NCI-H2029 treated with DMSO at 0.1 percent for 48 hours (cell line): ENCODE data around the gene POLD4.

Source experiments
- DNase-seq: peaks from one replicate; lab custom pipeline; 2025; lab: John Stamatoyannopoulos, UW

The POLD4 gene

DNA sequence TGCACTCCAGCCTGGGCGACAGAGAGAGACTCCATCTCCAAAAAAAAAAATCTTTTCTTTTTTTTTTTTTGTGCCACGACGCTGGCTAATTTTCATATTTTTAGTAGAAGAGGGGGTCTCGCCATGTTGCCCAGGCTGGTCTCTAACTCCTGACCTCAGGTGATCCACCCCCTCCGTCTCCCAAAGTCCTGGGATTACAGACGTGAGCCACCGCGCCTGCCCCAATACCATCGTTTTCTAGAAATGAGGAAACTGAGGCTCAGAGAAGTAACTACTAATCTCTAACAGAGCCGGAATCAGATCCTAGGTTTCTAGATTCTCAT is 36.5 kb downstream of the POLD4 start:
- DNase-seq, result no peak

DNA sequence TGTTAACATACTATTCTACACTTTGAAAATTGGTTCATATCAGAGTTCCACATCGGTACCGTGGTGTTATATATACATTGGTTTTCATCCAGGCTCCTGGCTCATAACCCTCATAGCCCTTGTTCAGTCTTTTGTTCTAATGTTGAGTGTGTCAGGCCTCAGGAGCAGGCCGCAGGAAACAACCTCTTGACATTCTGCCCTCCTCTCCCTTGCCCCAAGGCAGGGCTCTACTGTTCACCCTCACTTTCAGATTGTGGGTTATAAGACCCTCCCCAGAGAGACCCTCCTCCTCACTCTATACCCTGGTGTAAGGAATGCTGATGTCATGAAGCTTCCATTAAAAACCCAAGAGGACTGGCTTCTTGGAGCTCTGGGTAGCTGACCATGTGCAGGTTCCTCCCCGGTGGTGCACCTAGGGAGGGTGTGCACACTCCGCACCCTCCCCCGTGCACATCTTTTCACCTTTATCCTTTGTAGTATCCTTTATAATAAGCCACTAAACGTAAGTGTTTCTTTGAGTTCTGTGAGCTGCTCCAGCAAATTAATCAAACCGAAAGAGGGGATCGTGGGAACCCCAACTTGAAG is 37.9 kb downstream of the POLD4 start:
- DNase-seq, result peak; percentile 24

DNA sequence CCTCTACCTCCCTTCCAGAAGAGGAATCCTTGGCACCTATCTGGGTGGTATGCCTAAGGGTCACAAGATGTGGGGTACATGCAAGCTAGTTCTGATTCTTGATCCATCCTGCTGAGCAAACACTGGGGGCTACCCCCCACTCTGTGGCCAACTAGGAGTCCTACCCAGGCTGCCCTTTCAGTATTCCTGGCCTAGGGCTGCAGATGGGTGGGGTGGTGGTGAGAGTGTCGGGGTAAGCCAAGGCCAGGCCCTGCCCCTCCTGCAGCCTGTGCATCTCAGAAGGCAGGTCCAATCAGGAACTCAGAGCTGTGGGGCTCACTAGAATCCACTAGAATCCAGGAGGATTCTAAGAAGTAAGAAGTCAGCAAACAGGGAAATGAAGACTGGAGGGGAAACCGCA is 39.1 kb downstream of the POLD4 start:
- no peak for DNase-seq

DNA sequence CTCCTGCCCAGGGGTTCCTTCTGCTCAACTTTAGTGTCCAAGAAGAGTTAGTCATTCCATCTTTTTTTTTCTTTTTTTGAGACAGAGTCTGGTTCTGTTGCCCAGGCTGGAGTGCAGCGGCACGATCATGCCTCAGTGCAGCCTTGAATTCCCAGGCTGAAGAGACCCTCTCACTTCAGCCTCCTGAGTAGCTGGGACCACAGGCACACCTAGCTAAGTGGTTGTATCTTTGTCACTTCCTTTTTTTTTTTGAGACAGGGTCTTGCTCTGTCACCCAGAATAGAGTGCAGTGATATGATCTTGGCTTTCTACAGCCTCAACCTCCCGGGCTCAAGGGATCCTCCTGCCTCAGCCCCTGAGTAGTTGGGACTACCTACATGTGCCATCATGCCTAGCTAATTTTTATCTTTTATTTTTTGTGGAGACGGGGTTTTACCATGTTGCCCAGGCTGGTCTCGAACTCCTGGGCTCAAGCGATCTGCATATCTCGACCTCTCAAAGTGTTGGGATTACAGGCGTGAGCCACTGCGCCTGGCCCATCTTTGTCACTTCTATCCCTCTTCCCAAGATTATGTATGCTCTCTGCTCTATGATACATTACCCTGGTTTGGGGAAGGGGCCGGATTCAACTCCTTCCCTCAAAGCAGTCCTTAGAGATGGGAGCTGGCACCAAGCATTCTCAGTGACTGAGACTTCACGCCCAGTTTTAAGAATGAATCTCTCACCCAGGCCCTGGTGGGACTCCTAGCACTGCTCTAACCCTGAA is 40.0 kb downstream of the POLD4 start:
- no peak for DNase-seq

DNA sequence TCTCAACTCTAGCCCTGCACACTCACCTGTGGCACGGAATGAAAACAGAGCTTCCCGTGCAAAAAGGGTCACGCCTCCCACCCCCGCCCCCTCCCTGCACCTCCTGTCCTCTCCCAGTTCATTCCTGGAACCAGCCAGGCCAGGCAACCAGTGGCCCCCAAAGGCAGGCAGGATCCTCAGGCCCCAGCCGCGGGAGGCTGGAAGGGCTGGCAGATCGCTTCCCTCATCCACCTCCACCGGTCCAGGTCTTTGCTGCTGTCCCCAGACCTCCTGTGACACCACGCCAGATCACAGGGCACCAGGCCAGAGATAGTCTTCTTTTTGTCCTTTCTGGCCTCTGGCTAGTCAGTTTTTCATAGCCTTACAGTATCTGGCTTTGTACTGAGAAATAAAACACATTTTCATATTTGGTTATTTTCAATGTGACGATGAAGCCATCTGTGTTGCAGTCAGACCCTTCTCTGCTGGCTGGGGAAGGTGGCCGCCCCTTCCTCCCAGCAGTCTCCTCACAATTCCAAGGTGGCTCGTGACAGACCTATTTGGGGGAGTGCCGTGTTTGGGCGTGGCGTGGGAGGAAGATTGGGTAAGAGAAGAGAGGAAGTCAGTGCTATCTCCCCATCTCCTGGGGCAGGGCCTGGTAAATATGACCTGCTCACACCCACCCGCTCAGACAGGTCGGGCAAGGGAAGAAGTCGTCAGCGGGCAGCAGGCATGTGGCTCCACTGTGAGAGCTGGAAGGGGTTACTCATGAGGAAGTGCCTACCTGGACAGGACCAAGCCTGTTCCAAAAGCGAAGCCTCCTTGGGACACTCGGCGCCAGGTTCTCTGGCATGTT is 40.9 kb downstream of the POLD4 start:
- no peak for DNase-seq

DNA sequence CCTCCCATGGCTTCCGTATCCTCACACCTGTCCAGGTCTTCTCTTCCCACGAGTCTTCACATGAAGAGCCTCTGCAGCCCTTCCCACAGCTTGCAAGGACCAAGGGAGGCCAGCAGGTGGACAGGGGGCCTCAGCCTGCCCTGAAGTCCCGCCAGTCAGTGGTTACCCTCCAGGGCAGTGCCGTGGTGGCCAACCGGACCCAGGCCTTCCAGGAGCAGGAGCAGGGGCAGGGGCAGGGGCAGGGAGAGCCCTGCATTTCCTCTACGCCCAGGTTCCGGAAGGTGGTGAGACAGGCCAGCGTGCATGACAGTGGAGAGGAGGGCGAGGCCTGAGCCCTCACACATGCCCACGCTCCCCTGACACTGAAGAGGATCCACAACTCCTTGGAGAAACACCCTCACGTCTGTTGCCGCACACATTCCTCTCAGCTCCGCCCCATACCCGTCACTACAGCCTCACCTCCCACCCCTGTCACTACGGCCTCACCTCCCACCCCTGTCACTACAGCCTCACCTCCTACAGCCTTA is 41.7 kb downstream of the POLD4 start:
- no peak for DNase-seq

DNA sequence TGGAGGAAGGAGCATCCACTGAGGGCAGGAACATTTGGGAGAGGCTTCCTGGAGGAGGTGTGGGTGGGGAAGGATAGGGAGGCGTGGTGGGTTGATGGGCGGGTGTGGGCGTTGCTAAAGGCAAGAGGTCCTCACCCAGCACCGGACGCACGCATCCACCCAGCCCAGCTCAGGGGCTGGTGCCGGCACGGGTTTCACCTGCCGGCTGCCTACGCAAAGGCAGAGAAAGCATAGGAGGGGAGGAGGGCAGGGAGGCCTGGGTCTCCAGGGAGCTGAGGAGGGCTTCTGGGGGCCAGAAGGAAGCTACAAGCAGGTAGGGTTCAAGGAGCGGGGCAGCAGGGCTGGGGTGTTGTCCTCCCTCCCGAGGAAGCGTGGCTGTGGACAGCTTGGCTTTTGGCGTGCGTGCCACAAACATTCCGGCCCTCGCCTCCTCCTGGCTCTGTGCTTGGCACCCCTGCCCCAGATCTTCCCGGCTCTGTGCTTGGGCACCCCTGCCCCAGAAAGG is 42.2 kb downstream of the POLD4 start:
- no peak for DNase-seq

DNA sequence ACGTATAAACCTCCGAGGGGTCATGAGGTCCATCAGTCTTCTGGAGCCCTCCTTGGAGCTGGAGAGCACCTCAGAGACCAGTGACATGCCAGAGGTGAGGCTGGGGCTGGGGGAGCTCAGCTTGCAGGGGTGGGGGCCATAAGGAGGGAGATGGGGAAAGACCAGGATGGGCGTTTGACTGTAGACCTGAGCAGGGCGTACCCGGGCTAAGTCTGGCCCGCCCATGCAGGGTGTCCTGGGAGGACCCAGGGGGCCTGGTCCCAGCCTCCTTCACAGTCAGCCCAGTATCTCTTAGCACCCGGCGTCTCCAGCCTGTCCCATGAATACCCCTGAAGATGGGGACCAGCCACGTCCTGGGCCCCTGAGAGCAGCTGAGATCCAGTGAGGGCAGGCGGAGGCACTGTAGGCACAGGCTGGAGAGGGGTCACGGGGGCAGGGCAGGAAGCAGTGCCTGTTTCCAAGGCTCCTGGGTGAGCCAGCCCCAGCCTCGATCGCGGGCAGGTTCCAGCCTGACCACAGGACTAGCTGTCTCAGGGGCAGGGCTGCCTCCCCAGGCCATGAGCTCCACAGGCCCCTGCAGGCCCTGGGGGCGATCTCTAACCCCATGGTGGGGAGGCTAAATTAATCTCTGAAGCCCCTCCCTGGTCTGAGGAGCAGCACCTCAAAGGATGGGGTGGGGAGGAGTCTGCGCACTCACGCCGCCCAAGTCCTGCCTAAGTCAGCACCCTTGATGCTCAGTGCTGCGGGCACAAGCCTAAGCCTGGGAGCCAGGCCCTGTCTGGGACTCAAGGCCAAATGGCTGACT is 42.9 kb downstream of the POLD4 start:
- DNase-seq, result no peak

DNA sequence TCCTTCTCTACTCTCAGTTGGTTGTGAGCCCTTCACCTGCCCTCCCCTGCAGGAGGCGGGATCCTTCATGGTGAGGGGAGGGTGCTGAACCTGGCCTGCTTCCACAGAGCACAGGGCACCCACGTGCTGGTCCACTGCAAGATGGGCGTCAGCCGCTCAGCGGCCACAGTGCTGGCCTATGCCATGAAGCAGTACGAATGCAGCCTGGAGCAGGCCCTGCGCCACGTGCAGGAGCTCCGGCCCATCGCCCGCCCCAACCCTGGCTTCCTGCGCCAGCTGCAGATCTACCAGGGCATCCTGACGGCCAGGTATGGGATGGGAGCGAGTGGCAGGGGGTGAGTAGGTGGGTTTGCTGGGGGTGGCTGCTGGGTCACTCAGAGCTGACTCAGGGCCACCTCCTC is 43.7 kb downstream of the POLD4 start:
- DNase-seq, result no peak

DNA sequence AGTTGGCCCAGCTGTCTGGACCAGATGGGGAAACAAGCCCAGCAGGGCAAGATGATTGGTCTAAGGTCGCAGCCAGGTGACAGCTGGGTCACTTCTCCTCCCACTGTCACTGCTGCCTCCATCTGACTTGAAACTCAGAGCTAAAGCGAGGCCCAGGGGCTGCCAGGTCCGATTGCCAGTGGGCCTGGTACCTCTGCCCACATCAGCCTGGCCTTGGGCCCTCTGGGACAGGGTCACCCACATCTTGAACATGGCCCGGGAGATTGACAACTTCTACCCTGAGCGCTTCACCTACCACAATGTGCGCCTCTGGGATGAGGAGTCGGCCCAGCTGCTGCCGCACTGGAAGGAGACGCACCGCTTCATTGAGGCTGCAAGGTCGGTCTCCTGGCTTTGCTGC is 44.2 kb downstream of the POLD4 start:
- DNase-seq, result no peak

DNA sequence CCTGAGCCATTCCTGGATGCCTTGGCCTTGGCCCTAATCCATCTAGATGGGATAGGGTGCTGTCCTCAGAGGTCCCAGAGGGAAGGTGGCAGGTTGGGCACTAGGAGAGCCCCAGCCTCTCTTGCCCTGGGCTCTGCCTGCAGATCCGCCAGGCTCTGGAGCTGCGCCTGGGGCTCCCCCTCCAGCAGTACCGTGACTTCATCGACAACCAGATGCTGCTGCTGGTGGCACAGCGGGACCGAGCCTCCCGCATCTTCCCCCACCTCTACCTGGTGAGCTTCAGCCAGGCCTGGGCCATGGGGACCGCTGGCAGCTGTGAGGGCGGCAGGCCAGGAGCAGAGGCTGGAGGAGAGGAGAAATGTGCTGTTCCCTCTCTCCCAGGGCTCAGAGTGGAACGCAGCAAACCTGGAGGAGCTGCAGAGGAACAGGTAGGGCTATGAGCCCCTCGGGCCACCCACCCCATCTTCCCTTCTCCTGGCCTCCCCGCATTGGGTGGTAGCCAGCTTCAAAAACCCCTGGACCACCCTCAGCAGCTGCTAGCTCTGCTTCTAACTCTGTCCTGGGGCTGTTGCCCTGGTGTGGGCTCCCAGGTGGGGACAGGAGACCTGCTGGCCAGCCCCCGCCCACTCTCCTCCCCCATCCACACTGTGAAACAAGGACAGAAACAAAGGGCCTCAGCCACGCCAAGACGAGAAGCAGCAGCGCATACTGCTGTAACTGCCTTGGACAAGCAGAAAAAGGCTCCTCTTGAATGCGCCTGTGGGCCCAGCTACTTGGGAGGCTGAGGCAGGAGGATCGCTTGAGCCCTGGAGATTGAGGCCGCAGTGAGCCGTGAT is 45.1 kb downstream of the POLD4 start:
- no peak for DNase-seq

DNA sequence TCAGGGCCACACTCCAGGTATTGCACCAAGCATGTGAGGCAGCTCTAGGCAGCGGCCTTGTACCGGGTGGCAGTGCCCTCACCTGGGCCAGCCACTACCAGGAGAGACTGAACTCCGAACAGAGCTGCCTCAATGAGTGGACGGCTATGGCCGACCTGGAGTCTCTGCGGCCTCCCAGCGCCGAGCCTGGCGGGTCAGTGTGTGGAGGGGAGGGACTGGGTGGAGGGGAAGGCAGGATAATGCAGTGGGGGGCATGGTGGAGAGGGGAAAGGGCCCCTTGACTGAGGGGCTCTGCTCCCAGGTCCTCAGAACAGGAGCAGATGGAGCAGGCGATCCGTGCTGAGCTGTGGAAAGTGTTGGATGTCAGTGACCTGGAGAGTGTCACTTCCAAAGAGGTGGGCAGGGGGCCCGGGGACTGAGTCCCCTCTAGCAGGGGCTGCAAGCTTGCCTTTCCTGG is 45.8 kb downstream of the POLD4 start:
- DNase-seq, result no peak

DNA sequence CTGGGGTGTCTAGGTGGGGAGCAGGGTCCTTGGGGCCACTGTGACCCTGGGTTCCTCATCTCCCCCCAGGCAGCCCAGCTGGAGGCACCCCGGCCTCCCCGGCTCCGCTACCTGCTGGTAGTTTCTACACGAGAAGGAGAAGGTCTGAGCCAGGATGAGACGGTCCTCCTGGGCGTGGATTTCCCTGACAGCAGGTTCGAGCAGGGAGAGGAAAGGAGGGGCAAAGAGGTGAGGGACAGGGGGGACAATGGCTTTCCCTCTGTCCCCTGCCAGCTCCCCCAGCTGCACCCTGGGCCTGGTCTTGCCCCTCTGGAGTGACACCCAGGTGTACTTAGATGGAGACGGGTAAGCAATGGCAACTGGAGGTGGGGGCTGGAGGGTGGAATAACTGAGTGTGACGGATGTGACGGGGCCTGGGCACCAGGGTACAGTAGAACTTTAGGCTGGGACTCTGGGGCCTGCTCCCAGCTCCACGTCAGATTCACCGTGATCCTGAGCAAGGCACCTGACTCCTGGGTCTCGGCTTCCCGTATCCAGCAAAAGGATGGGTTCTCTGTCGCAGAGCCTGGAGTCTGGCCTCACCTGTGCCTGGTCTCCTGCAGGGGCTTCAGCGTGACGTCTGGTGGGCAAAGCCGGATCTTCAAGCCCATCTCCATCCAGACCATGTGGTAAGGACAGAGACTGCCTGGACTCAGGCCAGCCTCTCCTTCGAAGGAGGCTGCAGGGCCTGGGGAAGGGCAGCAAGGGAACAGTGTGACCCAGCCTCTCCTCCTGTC is 46.4 kb downstream of the POLD4 start:
- DNase-seq, result no peak

DNA sequence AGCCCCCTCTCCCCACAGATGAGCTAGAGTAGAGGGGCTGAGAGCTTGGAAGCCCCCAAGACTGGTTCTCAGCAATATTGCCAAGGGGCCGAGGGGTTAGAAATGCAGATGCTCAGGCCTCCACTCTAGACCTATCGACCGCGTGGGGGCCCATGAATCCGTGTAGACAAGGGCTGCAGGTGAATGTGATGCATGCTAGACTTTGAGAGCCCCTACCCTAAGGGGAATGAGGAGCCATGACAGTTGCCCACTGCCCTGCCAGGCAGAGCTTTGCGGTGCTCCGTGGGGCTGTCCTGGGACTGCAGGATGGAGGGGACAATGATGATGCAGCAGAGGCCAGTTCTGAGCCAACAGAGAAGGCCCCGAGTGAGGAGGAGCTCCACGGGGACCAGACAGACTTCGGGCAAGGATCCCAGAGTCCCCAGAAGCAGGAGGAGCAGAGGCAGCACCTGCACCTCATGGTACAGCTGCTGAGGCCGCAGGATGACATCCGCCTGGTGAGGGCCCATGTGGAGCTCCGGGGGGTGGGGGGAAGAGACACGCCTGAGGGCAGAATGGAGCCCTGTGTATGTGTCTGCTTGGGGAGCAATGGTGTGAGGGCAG is 48.7 kb downstream of the POLD4 start:
- no peak for DNase-seq

DNA sequence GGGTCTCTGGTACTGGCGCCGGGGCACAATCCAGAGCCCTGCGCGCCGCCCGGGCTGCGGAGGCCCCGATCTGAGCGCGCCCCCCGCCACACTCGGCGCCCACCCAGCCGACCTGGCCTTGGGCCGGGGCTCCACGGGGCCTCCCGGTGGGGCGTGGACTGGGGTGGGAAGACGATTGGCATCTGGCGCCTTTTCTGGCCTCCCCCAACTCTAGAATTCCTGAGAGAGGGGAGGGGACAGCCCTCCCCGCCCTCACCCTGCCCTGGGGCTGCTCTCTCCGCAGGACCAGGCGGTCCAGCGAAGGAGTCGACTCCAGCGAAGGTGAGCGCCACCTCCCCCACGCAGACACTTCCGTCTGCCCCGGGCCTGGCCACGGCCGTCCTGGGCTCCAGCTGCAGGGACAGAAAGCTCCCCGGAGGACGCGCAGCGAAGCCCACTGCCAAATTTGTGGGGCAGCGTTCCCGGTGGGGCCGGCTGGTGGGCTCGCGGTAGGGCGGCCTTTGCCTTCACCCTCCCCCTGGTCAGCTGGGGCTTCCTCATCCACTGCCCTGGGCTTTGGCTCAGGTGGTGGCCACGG is 49.4 kb downstream of the POLD4 start:
- no peak for DNase-seq

DNA sequence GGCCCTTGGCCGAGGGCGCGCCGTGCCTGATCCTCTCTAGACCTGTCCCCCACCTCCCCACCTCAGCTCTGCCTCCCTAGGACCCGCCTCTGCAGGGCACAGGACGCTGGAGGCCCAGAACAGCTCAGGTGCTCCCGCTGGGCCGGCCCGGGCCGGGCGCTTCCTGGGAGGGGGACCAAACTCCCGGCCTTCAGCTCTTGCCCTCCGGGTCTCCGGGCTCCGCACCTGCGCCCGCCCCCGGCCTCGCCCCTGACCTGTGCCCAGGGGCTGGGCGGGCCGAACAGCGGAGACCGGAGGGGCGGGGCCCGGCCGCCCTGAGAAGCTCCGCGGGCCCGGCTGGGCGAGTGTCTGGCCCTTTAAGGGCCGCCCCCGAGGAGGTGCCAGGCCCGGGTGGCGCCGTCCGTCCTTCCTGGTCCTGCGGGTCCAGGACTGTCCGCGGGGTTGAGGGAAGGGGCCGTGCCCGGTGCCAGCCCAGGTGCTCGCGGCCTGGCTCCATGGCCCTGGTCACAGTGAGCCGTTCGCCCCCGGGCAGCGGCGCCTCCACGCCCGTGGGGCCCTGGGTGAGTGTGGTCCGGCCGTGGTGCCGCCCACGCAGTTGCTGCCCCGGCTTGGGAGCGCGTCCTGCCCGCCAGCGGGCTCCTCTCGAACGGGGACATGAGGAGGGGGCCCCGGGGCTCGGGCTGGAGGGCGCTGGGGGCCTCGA is 50.1 kb downstream of the POLD4 start, which contains the start of gene SSH3:
SSH3 (plus strand) TSS at position 399 of the 703 bp plus-strand sequence; CDS start at position 495, 96 bp downstream.
- DNase-seq, result peak; percentile 20

DNA sequence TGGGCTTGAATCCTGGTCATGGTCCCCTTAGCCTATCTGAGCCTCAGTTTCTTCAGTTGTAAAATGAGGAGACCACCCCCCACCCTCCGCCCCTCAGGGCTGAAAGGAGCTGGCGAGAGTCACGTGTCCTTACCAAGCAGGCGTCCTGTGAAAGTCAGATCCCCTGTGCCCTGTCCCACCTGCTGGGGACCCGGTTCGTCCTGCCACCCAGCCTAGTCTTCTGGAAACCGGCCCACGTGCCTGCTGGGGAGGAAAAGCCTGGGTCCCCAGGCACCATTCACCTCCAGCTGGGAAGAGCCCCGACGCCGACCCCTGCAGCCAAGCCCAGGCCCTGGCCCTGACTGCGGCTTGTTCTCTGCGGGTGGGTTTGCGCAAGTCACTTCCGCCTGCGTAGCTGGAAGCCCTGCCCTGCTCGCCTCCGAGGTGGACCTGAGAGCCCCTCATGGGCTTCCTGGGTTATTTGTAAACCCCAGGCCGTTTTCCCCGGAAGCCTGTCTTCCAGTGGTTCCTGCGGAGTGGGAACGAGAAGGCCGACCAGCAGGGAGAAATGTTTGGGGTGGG is 50.7 kb downstream of the POLD4 start:
- no peak for DNase-seq

DNA sequence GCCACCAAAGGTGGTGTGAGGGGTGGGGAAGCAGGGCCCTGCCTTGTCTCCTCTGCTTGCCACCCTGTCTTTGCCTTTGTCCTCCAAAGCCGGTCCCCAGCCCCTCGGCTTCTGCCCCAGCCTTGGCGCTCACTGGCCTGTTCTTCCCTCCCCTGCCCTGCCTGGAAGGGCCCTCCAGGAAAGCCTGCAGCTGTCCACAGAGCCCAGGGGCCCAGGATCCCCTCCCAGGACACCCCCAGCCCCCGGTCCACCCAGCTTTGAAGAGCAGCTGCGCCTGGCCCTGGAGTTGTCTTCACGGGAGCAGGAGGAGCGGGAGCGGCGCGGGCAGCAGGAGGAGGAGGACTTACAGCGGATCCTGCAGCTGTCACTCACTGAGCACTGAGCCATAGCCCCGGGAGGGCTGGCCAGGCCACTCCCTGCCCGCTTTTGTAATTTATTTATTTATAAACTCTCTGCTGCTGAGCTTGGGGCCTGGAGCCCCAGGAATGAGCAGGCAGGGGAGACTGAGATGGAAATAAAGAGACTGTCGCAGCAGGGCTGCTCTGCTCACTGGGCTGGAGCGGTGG is 51.3 kb downstream of the POLD4 start:
- DNase-seq, result no peak
